HG02571 (cell line): Measurements from ENCODE around the gene SYTL1.

Source experiments
- ATAC-seq: cut with Tn5 transposase; IDR thresholded peaks from one replicate; pipeline ENCODE4 v1.9.1; 2021; ENCODE audit warnings: mild to moderate bottlenecking, moderate library complexity; ENCODE audit not compliant: unreplicated experiment

The SYTL1 gene

GRCh38 chr1:27400082-27400962, 58.5 kb downstream of the SYTL1 start:
- no peak for ATAC-seq

DNA sequence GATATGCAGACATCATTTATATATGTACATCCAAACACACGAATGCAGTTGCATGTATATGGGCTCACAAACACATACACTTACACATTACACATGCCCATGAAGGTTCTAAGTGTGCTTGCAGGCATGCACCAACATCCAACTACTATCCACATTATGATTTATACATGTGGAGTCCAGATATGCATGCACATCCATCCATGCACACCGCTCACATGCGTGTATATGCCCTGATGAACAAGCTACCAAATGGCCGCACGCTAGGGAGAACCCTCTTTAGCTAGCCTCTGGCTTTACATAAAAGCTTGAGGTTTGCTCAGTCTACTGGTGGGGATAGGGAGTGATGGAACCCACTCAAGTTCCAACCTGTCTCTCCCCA, 59.1 kb downstream of the SYTL1 start:
- no peak for ATAC-seq

GRCh38 chr1:27402349-27402754, 60.5 kb downstream of the SYTL1 start:
- no peak for ATAC-seq

GRCh38 chr1:27403065-27403726, 61.4 kb downstream of the SYTL1 start:
- ATAC-seq, result no peak
